Stimulated activated CD8-positive, alpha-beta memory T cell treated with anti-CD3 and anti-CD28 coated beads, Interleukin-2, amount 100 ng/mL, for 1 hour (primary cell): ENCODE measurements around the gene BSN.
"Not testable (repeated sequence)": the region's sequence is repeated elsewhere in the genome, so short reads cannot be mapped to it uniquely, and the experiment has no call there.

Source experiments
- DNase-seq, 2 donors: peaks; one replicate each; pipeline ENCODE4 v3.0.0-alpha.2; 2020; ENCODE audit warnings: low read depth in 2 of 2

BSN gene

GRCh38 chr3:49695350-49696015, 141.2 kb downstream of the BSN start:
- not testable (repeated sequence) for DNase-seq

- no peak for DNase-seq
Measured at GRCh38 chr3:49699281-49699979, 145.2 kb downstream of the BSN start.

- DNase-seq: no peak
Measured at GRCh38 chr3:49700014-49700413, 145.7 kb downstream of the BSN start.

GRCh38 chr3:49700453-49701128, 146.3 kb downstream of the BSN start:
- no peak for DNase-seq

- no peak for DNase-seq
Measured at GRCh38 chr3:49701388-49702077, 147.3 kb downstream of the BSN start.

GRCh38 chr3:49702672-49703071, 148.4 kb downstream of the BSN start:
- no peak for DNase-seq

- peak in 1 of 2 donors; percentile 20 for DNase-seq
Measured at GRCh38 chr3:49703443-49703927, 149.2 kb downstream of the BSN start.

GRCh38 chr3:49703956-49704355, 149.7 kb downstream of the BSN start:
- no peak for DNase-seq

GRCh38 chr3:49704629-49705028, 150.4 kb downstream of the BSN start:
- DNase-seq: no peak

- no peak for DNase-seq
Measured at GRCh38 chr3:49705390-49705960, 151.2 kb downstream of the BSN start.

- DNase-seq: no peak
Measured at GRCh38 chr3:49706456-49707112, 152.3 kb downstream of the BSN start.

- DNase-seq: no peak
Measured at GRCh38 chr3:49707113-49707480, 152.8 kb downstream of the BSN start.

GRCh38 chr3:49709852-49710251, 155.6 kb downstream of the BSN start:
- no peak for DNase-seq

GRCh38 chr3:49711489-49711888, 157.2 kb downstream of the BSN start:
- no peak for DNase-seq

GRCh38 chr3:49712166-49712565, 157.9 kb downstream of the BSN start:
- DNase-seq: no peak

GRCh38 chr3:49712631-49713317, 158.5 kb downstream of the BSN start:
- no peak for DNase-seq

- no peak for DNase-seq
Measured at GRCh38 chr3:49713336-49714105, 159.2 kb downstream of the BSN start.

- no peak for DNase-seq
Measured at GRCh38 chr3:49714728-49715550, 160.7 kb downstream of the BSN start.

- DNase-seq: no peak
Measured at GRCh38 chr3:49715611-49716121, 161.4 kb downstream of the BSN start.
